Measurements from ENCODE around the gene TBC1D1.

DNA sequence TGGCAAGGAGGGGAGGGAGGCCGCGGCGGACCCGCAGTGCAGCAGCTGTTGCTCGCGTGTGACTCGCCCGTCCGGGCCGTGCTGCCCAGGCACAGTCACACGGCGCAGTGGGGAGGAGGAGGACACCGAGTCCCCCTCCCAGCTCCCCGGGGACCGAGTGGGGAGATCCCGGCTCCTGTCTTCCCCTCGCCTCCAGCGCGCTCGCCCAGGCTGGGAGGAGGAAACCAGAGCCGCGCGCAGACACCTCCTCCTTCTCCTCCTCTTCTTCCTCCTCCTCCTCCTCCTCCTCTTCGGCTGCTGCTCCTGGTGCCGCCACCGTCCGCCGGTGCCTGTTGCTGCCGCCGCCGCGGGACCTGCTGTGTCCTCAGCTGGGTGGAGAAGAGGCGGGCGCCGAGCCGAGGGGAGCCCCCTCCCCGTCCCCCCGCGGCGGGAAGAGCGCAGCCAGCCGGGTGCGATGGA lies at the start of gene TBC1D1:
- TF ChIP-seq POLR2A (IDR thresholded peaks at IDR 0.05) = no peak
- TF ChIP-seq, protein P1, sequence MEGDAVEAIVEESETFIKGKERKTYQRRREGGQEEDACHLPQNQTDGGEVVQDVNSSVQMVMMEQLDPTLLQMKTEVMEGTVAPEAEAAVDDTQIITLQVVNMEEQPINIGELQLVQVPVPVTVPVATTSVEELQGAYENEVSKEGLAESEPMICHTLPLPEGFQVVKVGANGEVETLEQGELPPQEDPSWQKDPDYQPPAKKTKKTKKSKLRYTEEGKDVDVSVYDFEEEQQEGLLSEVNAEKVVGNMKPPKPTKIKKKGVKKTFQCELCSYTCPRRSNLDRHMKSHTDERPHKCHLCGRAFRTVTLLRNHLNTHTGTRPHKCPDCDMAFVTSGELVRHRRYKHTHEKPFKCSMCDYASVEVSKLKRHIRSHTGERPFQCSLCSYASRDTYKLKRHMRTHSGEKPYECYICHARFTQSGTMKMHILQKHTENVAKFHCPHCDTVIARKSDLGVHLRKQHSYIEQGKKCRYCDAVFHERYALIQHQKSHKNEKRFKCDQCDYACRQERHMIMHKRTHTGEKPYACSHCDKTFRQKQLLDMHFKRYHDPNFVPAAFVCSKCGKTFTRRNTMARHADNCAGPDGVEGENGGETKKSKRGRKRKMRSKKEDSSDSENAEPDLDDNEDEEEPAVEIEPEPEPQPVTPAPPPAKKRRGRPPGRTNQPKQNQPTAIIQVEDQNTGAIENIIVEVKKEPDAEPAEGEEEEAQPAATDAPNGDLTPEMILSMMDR (IDR thresholded peaks at IDR 0.05) = no peak

Measured in prostate gland (tissue), 2 donors.